GM19463 (cell line): Measurements from ENCODE around the gene FTSJ3.

ENCODE experiments used
- ATAC-seq: cut with Tn5 transposase; IDR thresholded peaks from one replicate; pipeline ENCODE4 v1.9.1; 2021; ENCODE audit warnings: mild to moderate bottlenecking, moderate library complexity; ENCODE audit not compliant: unreplicated experiment

The FTSJ3 gene

GRCh38 chr17:63830904-63831491, 3.5 kb upstream of the FTSJ3 start:
- ATAC-seq = no peak

GRCh38 chr17:63830278-63830677, 2.8 kb upstream of the FTSJ3 start:
- no peak for ATAC-seq

- ATAC-seq = no peak
These were observed 1.5 kb upstream of the FTSJ3 start for GRCh38 chr17:63828936-63829335.

- ATAC-seq = no peak
These were observed 348 bp upstream of the FTSJ3 start for GRCh38 chr17:63827801-63828221.

GRCh38 chr17:63826468-63827001, 928 bp downstream of the FTSJ3 start:
- no peak for ATAC-seq

- no peak for ATAC-seq
These were observed 3.1 kb downstream of the FTSJ3 start for GRCh38 chr17:63824362-63824761.

GRCh38 chr17:63823659-63824331, 3.7 kb downstream of the FTSJ3 start:
- ATAC-seq = no peak

GRCh38 chr17:63822537-63822936, 4.9 kb downstream of the FTSJ3 start:
- no peak for ATAC-seq

GRCh38 chr17:63821804-63822203, 5.7 kb downstream of the FTSJ3 start:
- no peak for ATAC-seq

- no peak for ATAC-seq
These were observed 6.4 kb downstream of the FTSJ3 start for GRCh38 chr17:63820963-63821561.

- no peak for ATAC-seq
These were observed 7.6 kb downstream of the FTSJ3 start for GRCh38 chr17:63819585-63820537.

- ATAC-seq = no peak
These were observed 8.3 kb downstream of the FTSJ3 start for GRCh38 chr17:63819131-63819530.

GRCh38 chr17:63817736-63818385, 9.6 kb downstream of the FTSJ3 start:
- no peak for ATAC-seq

GRCh38 chr17:63816669-63817068, 10.8 kb downstream of the FTSJ3 start:
- no peak for ATAC-seq

GRCh38 chr17:63816123-63816522, 11.3 kb downstream of the FTSJ3 start:
- no peak for ATAC-seq

- ATAC-seq = no peak
These were observed 17.5 kb downstream of the FTSJ3 start for GRCh38 chr17:63809970-63810369.

- no peak for ATAC-seq
These were observed 21.9 kb downstream of the FTSJ3 start for GRCh38 chr17:63805591-63805990.

GRCh38 chr17:63804328-63804727, 23.1 kb downstream of the FTSJ3 start:
- ATAC-seq = no peak

GRCh38 chr17:63800783-63801182, 26.7 kb downstream of the FTSJ3 start:
- no peak for ATAC-seq

GRCh38 chr17:63798572-63799106, 28.8 kb downstream of the FTSJ3 start:
- no peak for ATAC-seq
